Measurements from ENCODE around the gene SETMAR.
"Not testable (repeated sequence)": the region's sequence is repeated elsewhere in the genome, so short reads cannot be mapped to it uniquely, and the experiment has no call there.

SETMAR gene

DNA sequence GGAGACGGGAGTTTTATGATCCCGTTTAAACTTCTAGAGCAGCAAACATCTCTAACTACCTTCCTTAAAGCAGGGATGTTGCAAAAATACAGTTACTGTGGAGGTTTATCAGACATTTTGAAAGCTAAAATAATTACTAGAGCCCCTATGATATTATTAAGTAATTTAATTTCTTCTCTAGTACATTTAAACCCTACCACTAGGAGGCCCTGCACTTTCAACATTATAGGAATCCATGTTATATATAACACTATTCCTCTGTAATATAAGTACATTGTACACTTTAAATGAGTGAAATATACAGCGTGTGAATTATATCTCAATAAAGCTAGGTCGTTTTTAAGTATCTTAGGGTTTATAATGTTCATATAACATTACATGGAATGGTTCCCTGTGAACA, 11.5 kb downstream of the SETMAR start:
- DNase-seq: no peak

DNA sequence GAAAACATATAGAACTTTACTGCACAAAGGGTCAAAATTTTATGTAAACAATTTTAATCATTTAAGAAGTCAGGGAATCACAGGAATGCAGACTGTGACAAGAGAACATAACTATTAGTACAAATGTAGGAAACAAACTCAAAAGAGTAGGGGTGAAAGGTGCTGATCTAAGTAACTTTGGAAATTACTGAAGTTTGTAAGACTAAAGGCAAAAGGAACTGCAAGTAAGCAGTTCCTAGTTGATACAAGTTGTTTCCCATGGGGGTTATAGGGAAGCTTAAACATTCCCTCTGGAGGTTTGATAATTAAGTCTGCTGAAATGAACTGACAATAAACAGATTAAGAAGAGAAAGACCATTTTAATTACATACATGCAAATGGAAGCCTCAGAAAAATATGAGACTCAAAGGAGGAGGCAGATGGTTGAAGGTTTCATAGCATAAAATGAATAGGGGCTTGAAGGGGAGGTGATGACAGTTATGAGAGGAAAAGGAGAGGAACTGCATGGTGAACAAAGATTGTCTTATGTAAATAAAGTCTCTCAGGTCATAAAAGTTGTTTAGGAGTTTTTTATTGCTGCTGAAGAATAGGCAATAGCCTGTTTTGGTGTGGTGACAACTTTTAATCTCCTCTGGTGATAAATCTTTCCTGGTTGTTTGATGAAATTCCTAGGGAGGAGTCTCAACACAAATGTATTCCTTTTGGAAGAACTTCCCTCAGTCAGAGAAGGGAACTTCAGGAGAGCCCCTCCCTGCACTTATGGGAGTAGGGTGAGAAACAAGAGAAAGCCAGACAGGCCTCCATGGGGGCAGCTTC, 17.1 kb downstream of the SETMAR start:
- no peak for DNase-seq

DNA sequence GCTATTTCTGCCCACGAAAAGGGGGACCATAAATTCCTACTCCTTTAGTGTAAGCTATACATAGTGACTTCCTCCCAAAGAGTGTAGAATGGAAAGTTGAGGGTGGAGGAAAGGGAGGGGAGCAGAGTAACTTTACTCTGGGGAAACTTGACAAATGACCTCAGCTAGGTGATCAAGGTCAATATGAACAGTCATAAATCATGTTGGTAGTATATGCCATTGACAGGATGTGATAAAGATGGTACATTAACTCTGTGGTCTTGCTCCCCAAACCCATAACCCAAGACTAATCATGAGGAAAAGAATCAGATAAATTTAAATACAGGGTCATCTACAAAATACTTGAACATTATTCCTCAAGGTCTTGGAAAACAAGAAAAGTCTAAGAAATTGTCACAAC, 18.6 kb downstream of the SETMAR start:
- DNase-seq: no peak

DNA sequence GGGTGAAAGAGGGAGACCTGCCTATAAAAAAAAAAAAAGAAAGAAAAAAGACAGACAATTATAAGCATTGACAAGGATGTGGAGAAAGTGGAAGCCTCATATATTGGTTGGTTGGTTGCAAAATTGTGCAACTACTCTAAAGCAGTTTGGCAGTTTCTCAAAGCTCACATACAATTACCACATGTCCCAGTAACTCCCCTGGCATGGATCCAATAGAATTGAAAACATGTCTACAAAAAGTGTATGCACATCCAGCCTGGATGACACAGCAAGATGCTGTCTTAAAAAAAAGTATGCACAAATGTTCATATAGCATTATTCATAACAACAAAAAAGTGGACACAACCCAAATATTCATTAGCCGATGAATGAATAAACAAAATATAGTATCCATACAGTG, 19.5 kb downstream of the SETMAR start:
- DNase-seq: no peak

DNA sequence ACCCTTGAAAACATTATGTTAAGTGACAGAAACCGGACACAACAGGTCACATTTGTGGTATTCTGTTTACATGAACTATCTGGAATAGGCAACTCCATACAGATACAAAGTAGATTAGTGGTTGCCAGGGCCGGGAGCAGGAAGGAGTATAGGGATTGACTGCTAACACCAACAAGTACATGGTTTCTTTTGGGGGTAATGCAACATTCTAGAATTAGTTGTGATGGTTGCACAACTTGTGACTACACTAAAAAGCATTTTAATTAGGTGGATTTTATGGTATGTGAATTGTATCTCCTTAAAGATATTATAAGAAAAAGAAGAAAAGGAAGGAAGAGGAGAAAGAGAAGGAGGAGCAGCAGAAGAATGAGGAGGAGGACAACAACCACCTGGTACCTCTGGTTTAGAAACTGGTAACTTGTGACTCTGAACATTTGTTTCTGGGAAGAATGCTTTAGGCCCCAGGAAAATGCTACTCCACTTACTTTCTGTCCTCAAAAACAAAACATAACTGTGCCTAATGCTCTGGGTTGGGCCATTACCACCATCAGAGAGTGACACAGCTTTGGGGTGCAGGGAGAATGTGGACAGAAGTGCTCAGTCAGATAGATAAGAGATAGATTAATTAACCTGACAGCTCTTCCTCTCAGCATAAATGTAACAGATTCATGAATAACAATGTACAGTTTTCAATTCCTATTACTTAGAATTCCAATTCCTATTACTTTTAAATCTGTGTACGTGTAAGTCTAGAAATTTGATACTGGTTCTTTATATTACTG, 20.3 kb downstream of the SETMAR start:
- no peak for DNase-seq

DNA sequence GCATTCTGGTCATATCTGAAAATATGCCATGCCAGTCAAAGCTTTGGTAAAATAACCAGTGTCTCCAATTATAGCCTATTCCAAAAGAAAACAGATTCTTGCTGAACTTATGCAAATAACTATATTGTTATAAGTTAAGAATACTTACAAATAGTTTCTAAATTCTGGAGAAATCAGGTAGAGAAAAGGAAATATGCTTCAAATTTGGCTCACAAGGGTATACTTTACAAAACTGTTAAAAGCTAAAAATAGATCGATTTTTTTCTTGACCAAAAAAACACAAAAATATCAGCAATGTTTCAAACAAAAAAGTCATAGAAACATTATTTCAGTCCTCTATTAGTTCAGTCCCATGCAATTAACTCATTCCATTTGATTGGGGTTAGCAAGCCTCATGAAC, 23.7 kb downstream of the SETMAR start:
- no peak for DNase-seq

DNA sequence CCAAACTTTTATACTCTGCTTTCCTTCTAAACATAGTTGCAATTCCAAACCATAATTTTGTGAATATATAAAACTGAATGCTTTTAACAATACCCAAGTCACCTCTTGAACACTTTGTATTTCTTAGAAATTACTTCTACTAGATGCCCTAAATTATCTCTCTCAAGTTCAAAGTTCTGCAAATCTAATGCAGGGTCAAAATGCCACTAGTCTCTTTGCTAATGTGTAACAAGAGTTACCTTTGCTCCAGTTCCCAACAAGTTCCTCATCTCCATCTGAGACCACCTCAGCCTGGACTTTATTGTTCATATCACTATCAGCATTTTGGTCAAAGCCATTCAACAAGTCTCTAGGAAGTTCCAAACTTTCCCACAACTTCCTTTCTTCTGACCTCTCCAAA, 26.6 kb downstream of the SETMAR start:
- DNase-seq: not testable (repeated sequence)

DNA sequence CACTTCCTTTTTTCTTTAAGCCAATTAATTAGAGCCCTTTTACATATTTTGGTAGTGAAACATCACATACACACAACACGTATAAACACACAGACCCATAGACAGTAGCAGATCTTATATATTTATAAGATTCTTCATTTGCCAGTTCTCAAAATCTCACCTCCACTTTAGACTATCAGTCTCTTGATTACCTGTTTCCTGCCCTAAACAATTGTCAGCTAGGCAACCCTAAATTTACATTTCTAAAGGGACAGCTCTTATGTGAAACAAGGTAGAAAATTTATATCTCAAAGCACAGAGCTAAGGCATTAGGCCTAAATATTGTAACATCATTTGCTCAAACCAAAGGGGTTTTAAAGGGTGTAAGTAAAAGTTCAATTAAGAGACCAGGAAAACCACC, 28.9 kb downstream of the SETMAR start:
- DNase-seq: no peak

DNA sequence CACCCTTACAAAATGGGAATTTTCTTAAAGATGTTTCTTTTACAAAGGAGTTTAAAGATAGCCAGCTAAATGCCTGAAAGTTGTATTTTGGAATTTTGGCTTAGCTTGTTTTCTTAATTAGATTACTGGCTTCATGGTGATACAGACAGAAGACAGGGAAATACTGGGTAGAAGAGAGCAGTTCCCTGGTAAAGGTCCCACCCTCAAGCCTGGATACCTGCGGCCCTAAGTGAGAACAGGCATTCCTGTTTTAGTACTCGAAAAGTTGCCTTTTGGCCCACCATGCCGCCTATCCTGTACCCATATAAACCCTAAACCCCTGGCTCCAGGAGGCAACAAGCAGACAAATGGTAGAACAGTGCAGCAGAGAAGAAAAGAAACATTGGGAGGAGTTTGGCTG, 29.4 kb downstream of the SETMAR start:
- no peak for DNase-seq

DNA sequence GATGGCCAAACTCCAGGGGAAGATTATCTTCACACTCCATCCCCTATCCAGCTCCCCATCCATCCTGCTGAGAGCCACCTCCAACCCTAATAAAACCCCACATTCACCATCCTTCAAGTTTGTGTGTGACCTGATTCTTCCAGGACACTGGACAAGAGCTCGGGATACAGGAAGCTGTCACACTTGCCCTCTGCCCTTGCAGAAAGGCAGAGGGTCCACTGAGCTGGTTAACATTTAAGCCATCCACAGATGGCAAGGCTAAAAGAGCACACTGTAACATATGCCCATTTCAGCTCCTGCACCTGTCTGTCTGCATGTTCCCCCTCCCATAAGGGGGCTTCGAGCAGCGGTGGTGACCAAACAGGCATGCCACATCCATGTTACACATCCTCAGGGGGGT, 29.8 kb downstream of the SETMAR start:
- no peak for DNase-seq

DNA sequence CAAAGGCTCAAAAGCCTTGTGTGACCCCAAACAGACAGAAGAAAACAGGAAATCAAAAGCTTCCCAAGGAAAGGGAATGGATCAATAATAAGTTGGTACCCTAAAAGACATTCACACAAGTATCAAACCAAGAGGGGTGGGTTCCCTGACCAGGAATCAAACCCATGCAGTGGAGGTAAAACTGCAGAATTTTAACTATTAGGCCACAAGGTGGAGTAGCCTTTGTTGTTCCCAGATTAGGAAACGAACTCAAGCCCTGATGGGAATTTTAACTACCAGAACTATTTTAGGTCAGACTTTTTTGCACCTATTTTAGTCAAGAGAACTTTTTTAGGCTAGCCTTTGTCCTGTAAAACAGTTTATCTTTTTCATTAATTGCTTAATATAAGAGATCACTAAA, 31.4 kb downstream of the SETMAR start:
- DNase-seq: no peak

DNA sequence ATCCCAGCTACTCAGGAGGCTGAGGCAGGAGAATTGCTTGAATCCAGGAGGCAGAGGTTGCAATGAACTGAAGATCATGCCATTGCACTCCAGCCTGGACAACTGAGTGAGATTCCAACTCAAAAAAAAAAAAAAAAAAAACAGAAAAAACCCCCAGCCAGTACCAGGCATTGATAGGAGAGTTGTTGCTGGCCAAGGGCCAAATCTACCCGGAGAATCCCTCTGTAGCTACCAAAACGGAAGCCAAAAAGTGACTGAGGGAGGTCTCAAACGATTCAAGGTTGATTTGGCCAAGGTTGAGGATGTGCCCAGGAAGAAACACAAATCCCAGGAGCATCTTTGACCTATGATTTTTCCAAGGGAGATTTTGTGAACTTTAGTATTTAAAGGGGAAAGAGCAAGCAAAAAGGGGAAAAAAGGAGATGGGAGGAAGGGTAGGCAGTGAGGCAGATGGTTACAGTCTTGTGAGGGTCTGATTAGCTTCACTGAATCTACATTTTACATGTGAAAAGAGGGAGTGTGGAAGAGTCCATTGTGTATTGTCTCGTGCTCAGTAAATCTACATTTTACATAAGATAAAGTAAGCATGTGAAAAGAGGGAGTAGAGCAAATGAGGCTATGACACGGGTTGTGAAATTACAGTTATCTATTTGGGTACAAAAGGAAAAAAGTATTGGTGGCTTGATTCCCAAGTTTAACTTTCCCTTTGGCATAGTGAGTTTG, 32.8 kb downstream of the SETMAR start:
- DNase-seq: no peak

DNA sequence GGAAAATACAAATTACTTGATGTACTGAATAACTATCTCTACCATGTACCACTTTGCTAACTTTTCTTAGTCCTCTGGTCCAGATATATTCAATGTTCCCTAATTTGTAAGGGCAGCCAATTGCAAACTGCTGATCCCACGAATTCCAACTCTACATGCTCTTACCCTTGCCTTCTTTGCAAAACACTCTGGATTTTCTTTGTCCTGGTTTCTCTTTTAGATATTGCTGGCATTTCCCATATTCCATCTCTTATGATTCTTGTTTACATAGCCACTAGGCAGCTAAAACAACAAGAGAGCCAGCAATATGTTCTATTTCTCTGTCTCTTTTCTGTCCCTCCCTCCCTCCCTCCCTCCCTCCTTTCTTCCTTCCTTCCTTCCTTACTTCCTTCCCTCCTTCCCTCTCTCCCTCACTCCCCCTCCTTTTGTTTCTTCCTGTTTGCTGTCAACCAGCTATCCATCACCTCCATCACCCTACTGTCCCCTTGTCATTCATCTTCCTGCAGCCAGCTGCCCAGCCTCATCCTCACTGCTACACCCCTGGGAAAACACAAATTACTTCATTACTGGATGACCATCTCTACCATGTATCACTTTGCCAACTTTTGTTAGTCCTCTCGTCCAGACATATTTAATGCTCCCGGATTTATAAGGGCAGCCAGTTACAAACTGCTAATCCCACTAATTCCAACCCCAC, 33.8 kb downstream of the SETMAR start:
- no peak for DNase-seq

DNA sequence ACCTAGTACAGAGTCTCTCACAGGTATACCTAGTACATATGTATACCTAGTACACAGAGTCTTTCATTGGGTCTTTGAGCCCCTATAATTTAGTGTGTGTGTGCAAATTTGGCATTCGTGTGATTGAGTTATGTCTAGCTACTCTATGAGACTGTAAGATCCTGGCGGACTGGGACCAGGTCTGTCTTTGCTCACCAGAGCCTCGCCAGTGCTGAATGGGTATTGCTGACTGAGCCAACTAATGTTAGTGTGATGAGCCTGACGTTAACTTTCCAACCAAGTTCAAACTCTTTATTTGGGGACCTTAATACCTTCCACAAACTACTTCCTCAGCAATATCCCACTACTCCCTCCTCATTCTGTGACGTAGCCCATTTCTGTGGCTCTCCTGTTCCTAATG, 35.6 kb downstream of the SETMAR start:
- DNase-seq: no peak

DNA sequence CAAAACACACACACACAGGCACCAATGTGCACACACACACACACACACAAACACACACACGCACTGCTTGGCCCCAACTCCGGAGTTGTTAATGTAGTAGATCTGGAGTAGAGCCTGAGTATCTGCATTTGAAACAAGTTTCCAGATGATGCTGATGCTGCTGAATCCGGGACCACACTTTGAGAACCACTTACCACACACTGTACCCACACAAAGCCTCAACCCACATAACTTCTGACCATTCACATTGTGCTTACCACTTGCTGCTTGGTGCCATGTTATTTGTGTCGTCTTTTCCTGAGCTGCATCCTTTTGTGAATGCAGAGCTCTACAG, 36.9 kb downstream of the SETMAR start:
- no peak for DNase-seq

DNA sequence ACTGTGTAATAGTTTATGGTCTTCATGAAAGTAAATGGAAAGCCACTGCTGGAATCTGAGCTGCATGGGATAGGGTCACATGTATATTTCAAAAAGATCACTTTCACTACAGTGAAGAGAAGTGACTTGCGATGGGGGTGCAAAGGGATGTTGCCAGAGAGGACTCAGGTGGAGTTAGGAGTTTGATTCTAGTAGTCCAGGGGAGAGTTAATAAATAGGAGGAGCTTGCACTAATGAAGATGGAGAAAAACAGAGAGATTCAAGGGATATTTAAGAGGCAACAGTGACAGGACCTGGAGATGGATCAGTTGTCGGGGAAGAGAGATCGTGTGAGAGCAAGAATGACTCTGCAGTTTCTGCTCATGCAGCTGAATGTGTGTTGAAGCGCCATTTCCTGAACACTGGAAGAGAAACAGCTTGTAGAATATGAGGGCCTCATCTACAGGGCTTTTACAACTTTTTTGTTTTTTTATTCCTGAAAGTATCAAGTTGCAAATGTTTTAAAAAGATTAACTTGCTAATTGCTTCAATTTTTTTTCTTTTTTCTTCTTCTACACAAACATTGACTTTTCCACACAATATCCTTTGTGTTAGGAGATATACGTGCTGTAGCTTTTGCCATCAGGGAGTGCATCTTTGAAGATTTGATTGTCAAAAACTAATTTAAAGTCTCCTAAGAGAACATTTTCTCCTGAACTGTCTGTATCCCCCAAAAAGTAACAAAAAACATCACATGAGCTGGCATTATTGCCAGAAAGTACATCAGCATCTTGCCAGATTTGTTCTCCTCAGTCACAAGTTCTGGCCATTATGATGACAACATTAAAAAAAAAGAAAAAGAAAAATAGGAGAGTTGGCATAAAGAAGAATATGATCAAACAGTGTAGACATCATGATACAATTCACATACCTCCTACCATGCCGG, 37.5 kb downstream of the SETMAR start:
- no peak for DNase-seq

DNA sequence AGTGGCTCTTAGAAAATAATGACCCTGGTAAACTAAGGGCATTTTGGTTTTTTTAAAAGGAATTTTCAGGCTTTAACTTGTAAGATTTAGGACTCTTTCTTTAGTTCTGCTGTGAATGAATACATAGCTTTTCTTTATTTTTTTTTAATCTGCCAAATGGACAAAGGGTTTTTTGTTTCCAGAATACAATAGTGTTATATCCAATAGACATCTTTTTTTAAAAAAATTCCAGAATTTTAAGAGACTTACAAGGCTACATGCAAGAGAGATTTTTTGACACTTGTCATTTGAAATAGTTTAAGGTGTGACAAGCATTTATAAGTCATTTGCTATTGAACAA, 38.1 kb downstream of the SETMAR start:
- DNase-seq: no peak

DNA sequence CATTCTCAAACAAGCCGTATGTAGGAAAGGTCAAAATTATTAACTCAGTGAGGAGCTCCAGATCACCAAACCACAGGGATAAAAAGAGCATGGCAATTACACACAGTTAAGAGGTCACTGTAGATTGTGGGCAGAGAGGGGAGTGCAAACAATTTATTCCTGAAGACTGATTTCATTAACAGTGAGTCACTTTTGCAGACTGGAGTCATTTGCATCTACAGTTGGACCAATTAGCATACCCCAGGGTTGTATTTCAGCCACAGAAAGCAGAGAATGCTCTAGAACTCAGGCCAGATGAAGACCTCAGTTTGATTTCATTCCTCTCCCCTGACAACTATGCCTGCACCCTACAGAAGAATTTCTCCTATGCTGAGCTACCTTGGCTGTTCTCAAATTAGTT, 40.1 kb downstream of the SETMAR start:
- DNase-seq: no peak

DNA sequence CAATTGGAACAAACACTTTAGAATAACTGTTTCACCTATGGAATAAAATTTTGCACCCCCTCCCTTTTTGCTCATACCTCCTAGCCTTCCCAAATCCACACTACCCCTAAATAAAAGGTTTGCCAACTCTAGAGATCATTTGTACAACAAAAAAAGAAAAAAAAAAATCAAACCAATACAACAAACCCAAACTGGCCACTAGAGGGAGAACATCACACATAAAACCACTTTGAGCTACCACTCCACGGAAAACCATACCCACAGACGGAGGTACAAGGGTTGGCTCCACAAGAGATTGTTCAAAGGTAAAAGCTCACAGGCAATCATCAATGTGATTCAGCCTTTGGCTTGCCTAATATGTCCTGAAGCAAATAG, 47.6 kb downstream of the SETMAR start:
- no peak for DNase-seq

DNA sequence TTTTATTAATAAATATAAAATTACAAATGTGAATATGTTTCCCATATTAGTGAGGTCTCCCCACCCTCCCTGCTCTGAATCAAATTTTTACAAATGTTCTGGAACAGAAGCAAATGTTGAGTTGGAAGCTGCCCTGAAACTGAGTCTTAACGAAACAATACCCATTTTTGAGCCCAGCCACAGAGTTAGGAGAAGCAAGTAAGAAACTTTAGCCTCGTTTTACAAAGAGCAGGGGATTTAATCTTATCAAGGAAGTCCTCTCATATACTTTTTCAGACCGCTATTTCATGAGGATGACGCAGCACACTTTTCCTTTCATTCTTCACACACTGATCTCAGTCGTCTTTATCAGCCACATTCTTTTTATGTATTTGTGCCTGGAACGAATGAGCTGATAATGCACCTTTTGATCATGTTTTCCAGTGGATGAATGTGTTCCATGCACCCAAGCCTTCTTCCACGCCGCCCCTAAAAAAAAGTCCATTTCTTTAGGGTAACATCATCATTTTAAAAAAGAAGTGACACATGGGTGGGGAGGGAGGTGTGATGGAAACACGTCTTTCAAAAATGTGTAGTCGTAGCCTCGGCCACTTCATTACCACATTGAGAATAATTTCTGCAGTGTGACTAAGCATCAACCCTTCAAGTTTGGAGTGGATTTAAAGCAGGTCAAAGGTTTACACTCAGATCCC, 48.1 kb downstream of the SETMAR start:
- DNase-seq: no peak

DNA sequence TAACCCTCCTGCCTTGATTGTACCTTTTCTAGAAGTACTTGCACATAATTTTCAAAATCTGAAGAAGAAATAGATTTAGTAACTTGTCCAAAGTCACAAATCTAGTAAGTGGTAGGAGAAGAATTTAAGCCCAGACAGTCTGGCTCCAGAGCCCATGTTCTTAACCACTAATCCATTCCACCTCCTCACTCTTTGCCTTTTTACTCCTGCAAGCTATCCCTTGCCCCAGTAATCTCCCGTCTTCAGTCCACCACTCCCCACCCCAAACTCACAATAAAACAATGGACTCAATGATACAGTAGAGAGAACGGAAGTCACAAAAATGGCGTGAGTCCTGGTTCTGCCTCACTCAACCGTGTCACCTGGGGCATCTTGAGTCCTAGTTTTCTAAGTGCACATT, 48.7 kb downstream of the SETMAR start:
- no peak for DNase-seq

Data from cortex of kidney (tissue), 1 donor.